GM12892 (cell line): ENCODE results near the gene ACADS.
"Not testable (repeated sequence)": the region's sequence is repeated elsewhere in the genome, so short reads cannot be mapped to it uniquely, and the experiment has no call there.

Source experiments
- DNase-seq: peaks from one replicate; pipeline ENCODE4 v3.0.0; 2011; ENCODE audit not compliant: insufficient read length
- FAIRE-seq: peaks from 2 replicates; lab custom pipeline; 2011; peaks lifted over from hg19 to GRCh38; lab: Jason Lieb, UNC
- POLR2A ChIP-seq: IDR thresholded peaks from 2 replicates; pipeline ENCODE4 v1.6.1; 2011; ENCODE audit warnings: low read depth, low read length, control low read depth
- POLR2AphosphoS5 ChIP-seq: IDR thresholded peaks from 2 replicates; pipeline ENCODE4 v1.6.1; 2011; ENCODE audit warnings: low read depth, low read length, control low read depth
- TAF1 ChIP-seq: IDR thresholded peaks from 2 replicates; pipeline ENCODE4 v1.6.1; 2011; ENCODE audit warnings: low read depth, mild to moderate bottlenecking, control low read depth, low read length, borderline replicate concordance

ACADS gene

DNA sequence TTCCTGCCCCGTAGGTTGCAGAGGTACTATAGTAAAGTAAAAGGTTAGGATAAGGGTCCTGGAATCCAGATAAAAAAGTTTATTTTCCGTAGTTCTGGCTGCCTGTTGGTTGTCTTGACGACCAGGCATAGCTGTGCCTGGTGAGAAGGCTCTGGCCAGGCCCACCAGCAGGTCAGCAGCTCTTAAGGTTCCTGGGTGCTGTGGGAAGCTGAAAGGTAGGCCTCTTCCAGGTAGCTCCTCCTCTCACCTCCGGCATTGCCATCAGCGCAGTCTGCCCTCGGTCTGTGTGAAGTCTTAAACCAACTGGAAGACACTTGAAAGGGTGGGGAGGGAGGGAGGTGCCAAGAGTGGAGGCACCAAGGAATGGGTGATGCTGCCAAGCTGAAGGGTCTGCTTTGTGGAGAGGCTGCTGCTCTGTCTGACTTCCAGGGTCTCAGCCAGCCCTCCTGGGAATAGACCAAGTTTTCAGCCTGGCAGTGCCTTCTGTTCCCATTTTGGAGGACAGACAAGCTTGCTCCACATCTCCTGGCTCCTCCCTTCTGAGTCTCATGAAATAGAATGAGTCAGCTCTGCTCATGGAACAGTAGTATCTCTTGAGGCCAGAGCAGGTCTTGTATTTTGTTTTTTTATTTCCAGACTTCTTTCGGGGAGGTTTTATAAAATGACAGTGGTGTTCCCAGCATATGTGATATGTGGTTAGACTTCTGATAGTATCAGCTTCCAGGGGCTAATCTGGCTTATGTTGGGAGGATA lies 5.2 kb upstream of the ACADS start:
- DNase-seq: no peak

DNA sequence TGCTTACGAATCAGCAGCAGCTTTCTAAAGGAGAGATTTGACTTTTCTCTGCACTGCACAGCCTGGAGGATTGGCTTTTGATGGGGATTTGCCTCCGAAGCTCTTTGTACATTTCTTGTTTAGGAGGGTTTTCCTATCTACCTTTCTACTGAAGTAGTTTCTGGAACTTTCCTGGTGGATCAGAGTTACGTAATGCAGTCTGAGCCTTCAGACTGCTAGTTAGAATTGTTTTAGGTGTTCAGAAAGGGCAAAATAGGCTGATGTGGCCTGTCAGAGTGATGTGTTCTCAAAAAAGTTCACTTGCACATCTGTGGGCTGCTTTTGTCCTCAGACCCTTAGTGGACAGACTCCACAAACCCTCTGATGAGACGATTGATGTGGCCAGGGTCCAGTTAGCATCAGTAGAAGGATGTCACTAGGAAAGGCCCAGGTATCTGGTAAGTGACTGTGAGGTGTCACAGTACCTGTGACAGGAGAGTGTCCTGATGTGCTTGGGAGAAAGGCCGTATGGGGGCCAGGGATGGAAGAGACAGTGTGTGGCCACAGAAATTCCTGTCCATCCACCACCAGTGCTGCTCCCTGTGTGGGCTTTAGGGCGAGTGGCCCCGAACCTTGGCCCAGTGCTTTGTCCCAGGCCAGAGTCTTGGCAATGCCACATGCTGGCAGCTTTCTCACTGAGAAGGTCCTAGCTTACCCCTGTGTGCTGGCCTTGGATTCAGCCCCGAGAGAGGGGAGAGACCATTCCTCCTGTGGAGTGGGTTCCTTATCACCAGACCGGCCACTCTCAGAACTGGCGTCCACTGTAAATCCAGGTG lies 4.4 kb upstream of the ACADS start:
- FAIRE-seq: no peak
- TF ChIP-seq TAF1 (no peak), POLR2AphosphoS5 (no peak), POLR2A (no peak)

More for the DNA sequence above, 5.2 kb upstream of the ACADS start:
- FAIRE-seq: no peak
- TF ChIP-seq POLR2AphosphoS5: no peak
- TF ChIP-seq TAF1: no peak
- TF ChIP-seq POLR2A: no peak

DNA sequence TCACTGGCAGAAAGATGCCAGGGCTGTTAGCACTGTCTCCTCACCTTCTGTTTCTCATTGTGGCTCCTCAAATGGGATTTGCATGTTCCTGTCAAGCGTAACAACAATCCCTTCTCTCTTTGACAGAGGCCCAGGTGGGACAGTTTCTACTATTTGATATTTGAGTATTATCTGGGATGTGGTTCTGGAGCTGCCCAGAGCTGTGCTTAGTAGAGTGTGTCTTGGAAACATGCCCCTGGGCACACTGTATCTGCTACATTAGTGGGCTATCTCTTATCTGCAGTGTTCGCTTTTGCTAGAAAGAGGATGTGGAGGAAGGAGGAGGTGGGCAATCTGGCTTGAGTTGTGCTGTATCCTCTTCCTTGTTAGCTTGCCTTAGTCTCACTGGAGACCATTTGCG lies 3.8 kb upstream of the ACADS start:
- FAIRE-seq (no peak), DNase-seq (no peak)
- TF ChIP-seq POLR2A: no peak
- no peak for TF ChIP-seq POLR2AphosphoS5
- TF ChIP-seq TAF1: no peak

More for the DNA sequence above, 4.4 kb upstream of the ACADS start:
- DNase-seq: no peak

DNA sequence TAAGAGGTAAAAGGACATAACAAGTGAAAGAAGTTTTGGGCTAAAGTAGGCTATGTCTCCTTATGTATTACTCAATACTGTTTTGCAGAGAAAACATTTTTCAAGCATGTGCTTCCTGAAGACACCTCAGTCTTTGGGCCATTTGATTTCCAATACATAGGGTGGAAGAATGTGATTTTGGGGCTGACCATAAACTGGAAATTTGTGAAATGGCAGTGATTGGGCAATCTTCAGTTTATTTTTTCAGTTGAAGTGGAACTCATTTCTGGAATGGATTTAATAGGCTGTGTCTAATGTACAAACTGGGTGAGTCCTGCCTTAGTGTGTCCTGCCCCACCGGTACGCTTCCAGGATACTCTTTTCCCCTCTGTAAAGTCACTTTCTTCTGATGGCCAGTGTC lies 2.8 kb upstream of the ACADS start:
- TF ChIP-seq TAF1 (no peak), POLR2AphosphoS5 (no peak), POLR2A (no peak)
- DNase-seq (no peak), FAIRE-seq (no peak)

DNA sequence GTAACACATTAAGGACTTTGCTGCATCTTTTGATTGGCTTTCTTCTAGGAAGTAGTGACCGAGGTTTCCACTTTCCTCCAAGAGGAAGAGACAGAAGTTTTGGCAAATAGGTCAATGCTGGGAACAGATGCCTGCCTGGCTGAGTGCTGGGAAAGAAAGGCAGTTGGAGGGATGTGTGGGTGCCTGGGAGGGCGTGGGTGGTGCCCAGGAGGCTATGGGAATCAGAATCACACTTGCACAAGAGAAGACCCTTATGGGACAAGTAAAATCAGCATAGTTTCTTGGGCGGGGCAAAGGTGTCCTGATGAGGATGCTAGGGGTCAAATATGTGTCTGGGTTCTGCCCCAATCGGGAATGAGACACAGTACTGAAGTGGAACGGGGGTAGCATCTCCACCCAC lies 906 bp upstream of the ACADS start:
- DNase-seq: no peak
- no peak for FAIRE-seq
- TF ChIP-seq TAF1 (no peak), POLR2A (no peak), POLR2AphosphoS5 (no peak)

DNA sequence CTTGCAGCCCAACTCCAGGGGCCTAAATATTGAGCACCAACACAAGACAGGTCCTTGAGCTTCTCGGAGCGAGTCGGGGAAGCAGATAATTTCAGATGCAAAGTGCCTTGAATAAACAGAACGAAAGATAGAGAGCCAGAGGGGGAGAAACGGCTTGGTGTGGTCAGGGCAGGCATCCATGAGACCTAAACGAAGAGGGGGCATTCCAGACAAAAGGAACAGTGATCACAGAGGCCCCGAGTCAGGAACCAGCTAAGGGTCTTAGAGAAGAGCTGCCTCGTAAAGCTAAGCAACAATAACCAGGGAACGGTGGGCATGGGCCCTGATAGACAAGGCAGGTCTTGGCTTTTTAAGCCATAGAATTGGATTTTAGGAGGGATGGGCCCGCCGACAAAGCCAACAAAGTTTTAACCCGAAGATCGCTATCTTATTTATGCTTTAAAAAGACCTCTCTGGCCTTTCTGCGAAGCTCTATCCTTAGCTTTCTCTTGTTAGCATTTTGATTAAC lies 421 bp upstream of the ACADS start:
- no peak for TF ChIP-seq POLR2AphosphoS5
- TF ChIP-seq POLR2A: no peak
- no peak for TF ChIP-seq TAF1
- DNase-seq: no peak

DNA sequence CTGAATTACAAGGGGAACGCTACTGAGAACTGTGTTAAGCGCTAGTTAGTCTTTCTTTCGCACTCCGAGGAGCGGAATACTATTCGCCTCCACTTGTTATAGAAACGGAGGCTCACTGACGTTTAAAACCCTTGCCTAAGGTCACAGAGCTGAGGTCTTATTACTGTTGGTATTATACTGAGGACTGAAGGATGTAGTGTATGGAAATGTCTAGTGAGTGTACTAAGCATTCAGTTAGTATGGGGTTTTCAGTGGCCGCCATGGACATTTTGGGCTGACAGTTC lies 826 bp downstream of the ACADS start:
- DNase-seq (no peak), FAIRE-seq (no peak)
- TF ChIP-seq TAF1 (no peak), POLR2AphosphoS5 (no peak), POLR2A (no peak)

More for the DNA sequence above, 421 bp upstream of the ACADS start:
- FAIRE-seq: no peak

DNA sequence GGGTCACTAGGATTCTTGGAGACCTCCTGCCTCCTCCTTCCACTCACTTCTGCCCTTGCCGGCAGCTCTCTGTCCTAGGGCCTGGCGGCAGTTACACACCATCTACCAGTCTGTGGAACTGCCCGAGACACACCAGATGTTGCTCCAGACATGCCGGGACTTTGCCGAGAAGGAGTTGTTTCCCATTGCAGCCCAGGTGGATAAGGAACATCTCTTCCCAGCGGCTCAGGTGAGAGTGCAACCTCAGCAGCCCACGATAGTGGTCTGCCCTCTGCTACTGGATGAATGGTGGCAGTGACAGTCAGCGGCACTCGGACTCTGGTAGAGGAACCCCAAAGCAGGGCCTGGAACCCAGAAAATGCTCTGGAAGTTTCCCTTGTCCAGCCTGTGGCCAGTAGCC lies 1.3 kb downstream of the ACADS start:
- TF ChIP-seq POLR2AphosphoS5 (no peak), POLR2A (no peak), TAF1 (no peak)
- no peak for DNase-seq
- no peak for FAIRE-seq

DNA sequence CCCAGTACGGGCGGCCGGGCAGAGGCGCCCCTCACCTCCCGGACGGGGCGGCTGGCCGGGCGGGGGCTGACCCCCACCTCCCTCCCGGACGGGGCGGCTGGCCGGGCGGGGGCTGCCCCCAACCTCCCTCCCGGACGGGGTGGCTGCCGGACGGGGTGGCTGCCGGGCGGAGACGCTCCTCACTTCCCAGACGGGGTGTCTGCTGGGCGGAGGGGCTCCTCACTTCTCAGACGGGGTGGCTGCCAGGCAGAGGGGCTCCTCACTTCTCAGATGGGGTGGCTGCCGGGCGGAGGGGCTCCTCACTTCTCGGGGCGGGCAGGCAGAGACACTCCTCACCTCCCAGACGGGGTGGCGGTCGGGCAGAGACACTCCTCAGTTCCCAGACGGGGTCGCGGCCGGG lies 6.6 kb downstream of the ACADS start:
- not testable (repeated sequence) for FAIRE-seq, DNase-seq

DNA sequence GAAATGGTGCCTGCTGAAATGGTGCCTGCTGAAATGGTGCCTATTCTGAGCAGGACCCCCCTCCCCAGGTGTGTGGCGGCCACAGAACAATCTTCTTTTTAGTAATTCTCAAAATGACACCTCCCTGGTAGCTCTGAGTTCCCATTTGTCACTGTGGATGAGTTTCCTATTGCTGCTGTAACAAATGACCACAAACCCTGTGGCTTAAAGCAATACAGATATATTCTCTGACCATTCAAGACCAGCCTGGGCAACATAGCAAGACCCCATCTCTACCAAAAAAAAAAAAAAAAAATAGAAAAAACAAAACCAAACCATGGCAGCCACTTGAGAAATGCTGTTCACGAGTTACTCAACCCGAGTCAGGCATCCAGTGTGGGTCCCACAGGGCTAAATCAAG lies 7.9 kb downstream of the ACADS start:
- no peak for TF ChIP-seq TAF1
- TF ChIP-seq POLR2A: no peak
- no peak for TF ChIP-seq POLR2AphosphoS5
- DNase-seq (no peak), FAIRE-seq (no peak)

DNA sequence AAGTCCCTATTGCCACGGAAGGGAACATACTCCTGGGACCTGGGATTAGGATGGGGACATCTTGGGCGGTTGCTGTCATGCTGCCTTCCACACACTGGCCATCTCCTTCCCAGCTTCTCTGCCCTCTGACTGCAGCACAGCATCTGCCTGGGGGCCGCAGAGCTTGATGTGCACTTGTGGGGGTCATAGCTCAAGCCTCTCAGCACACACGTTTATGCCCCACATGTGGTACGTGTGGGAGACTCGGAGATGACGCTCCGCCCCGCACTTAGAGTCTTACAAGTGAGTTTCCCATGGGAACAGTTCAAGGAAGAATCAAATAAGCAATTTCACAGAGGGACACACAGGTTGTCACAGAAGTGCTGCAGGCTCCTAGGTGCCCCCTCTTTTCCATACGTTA lies 8.6 kb downstream of the ACADS start:
- DNase-seq (no peak), FAIRE-seq (no peak)
- no peak for TF ChIP-seq POLR2AphosphoS5
- TF ChIP-seq TAF1: no peak
- TF ChIP-seq POLR2A: no peak

DNA sequence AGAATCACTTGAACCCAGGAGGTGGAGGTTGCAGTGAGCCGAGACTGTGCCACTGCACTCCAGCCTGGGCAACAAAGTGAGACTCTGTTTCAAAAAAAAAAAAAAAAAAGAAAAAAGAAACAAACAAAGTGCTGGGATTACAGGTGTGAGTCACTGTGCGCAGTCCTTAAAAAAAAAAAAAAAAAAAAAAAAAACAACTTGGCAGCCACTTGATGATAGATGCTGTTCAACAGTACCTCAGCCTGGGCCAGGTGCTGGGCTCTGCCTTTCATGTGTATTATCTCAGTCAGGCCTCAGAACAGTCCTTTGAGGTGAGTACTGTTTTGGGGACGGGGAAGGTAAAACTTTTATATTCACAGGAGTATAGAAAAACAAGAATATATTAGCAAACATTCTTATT lies 9.6 kb downstream of the ACADS start:
- no peak for FAIRE-seq
- no peak for DNase-seq
- TF ChIP-seq POLR2AphosphoS5 (no peak), POLR2A (no peak), TAF1 (no peak)
